ENCODE data around the gene PTPRK.
"Not testable (repeated sequence)": the region's sequence is repeated elsewhere in the genome, so short reads cannot be mapped to it uniquely, and the experiment has no call there.

Gene PTPRK

DNA sequence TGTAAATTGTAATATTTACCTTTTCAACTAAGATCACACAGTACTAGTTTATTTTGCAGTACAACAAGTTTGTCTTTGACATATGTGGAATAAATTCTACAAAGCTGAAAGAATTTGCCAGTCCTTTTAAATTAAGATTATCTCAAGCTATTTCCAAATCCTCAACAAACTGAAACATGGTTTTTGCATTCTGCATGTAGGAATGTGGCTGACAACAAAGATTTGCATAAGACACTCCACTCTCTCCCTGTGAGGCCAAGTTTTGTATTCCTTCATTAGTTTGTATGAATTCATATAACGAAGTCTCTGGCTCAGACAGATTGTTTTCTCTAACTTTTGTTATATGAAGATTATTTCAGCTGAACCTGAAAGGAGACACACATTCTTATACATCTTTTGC is 495.4 kb downstream of the PTPRK start:
- no peak overlapping the region for H3K4me3 ChIP-seq
- no peak overlapping the region for H3K27ac ChIP-seq

DNA sequence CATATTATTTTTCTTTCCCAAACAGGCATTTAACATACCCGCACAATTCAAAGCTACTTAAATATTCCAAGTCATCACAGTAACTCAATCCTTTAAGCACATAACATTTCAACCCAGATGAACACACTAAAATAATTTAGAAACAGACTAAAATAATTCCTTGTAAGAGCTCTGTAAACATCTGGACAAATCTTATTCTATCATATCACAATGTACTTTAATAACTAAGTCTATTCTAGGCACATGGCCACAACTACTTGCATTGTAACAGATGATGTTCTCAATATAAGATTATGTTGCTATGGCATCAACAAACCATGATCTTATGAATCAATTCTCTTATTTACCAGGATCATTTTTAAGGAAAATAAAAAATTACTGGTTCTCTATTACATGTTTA is 496.4 kb downstream of the PTPRK start:
- no peak overlapping the region for H3K27ac ChIP-seq
- no peak overlapping the region for H3K4me3 ChIP-seq

DNA sequence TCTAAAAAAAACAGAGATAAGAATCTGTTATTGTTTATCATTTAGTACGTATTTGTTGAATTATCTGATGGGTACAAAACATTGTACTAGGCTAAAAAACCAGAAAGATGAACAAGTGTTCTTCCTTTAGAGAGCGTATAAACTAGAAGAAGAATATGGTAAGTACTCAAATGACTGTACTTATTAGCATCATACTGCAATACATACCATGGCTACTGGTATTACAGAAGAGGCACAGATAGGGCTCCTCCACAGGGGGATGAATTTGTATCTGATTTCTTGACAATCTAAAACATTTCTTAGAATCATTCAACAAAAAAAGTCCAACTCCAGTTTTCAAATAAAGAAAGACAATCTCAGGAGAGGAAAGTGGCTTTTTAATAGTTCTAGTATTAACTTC is 501.6 kb downstream of the PTPRK start:
- Histone ChIP-seq H3K4me3 (no peak overlapping the region), H3K27ac (no peak overlapping the region)

DNA sequence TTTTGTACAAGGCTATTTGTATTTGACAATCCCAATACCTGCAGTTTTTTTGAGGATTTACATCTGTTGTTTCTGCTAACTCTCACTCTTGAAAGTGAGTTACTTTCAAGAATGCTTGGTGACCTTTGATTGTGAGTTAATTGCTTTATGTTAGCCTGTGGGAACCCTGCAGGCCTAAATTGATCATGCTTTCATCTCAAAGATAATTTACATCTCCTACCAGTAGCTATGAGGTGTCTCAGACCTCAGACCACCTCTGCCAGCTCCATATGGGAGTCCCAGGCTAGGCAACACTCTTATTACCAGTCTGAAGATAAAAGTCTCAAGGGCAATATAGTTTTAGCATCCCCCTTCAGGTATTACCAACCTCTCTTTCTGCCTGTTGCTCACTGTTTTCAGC is 503.1 kb downstream of the PTPRK start:
- no peak overlapping the region for H3K27ac ChIP-seq
- H3K4me3 ChIP-seq = no peak overlapping the region

DNA sequence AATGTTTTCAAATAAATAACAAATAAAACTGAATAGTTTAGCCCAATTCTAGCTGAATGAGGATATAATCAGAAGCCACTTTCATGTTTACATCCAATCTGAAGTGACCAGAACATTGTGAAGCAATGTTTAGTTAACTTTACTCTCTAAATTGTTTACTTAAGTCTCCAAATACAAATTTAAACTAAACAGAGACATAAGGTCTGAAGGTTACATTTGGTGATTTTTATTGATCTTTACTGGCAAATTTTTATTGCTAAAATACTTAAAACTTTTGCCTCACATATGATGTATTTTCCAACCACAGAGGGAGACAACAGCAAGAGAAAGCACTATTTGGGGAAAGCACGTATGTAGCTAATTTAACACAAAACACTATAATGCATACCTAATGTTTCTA is 512.7 kb downstream of the PTPRK start:
- Histone ChIP-seq H3K27ac (no peak overlapping the region), H3K4me3 (no peak overlapping the region)

DNA sequence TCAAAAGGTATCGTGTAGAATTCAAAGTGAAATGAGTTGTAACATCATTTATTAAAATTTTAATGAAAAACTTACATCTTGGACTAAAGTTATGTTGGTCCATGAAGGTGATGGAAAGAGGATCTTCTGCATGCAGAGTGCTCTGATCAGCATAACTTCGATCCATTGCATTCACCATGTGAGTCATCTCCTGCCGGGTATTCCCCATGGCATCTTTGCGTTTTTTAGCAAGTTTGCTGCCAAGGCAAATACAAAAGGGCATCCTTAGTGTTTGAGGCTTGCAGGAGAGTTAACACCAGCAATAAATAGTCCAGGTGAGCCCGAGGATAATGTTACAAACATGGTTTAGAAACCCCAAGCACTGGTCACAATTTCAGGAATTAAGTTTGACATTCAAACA is 515.4 kb downstream of the PTPRK start:
- no peak overlapping the region for H3K4me3 ChIP-seq
- no peak overlapping the region for H3K27ac ChIP-seq

DNA sequence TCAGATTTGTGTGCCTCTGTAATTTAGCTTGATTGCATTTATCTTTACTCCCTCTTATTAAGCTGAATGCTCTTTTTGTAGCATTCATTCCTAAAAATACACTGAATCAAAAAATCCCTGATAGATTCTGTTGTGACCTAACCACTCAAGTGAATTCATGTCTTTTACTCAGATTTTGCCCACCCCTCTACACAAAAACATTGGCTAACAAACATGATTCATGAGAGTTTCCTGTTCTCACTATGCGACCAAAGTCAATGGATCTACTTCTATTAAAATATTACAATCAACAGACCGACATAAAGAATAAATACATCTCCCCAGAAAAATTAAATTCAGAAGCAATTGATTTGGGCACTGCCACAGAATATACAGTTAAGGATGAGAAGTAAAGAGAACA is 520.0 kb downstream of the PTPRK start:
- H3K27ac ChIP-seq = no peak overlapping the region
- H3K4me3 ChIP-seq = no peak overlapping the region

DNA sequence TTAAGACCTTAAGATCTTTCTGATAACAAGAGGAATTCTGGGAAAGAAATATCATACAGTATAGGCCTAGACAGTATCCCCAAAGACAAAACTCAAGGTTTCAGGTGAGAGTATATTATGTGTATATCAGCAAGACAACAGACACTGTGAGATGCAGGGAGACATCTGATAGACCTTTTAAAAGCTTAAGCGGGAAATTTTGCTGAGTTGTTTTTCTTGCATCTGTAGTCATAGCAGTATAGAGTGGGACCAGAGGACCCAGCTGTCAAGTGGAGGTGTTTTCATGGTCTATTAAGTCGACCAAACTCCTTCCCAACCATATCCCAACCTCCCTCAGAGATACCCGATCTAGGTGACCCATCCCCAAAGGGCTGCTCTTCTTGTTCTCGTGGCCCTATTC is 521.4 kb downstream of the PTPRK start:
- no peak overlapping the region for H3K4me3 ChIP-seq
- H3K27ac ChIP-seq = no peak overlapping the region

DNA sequence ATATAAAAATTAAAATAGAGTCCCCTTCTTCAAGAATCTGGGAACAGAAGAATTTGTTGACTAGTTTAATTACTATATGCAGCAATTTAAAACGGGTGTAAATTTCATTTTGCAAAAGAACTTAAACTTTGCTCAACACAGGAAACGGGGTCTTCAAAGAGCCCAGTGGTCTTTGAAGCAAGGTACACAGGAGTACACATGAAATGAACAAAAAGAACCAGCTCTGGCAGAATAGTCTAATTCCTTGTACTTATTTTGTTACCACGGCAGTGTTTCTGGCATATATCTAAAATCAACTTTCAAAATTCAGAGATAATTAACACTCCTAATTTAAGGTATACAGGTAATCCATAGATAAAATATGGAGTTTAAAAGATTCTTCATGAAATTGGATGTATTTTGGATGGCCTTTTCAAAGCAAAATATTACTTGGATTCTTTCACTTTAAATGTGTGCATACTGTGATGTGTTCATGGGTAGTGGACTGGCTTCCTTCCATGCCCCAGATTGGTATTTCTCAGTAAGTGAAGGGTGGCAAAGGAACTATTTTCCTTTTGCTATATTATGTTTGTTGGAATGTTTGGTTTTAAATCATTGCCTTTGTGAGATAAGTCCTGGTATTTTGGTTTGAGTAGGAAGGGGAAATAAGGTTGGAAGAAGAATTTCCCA is 522.8 kb downstream of the PTPRK start:
- Histone ChIP-seq H3K4me3 (no peak overlapping the region), H3K27ac (no peak overlapping the region)

DNA sequence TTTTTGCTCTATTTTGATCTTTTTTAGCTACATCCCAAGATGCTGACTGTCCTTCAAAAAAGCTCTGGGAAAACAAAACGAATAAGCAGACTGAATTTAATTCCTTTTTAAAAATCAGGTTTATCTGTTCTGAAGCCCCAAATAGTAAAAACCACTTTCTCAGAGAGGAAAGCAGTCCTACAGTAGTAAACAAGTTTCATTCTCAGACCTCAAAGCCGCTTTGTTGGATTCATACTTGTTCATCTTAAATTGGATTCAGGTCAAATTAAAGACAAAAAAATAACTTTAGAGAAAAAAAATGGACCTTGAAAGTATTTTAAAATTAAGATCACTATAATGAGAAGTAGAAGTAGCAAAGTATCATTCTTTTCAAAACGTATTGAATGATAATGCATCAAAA is 523.5 kb downstream of the PTPRK start:
- H3K4me3 ChIP-seq = no peak overlapping the region

DNA sequence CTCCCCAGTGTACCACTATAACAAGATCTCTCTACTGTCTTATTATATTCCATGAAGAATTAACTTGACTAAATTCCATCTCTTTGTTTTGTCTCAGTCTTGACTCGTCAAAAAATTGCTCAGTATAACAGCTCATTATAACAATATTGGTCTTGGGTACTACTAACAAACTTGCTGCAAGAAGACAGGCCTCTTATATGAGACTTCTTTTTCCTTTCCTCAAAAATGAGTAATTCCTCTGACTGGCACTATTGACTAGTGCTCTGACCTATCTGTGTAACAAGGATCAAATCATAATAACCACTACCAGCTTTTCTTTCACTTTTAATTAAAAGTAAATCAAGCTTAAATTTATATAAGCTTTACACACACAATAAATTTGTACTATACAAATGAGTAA is 528.3 kb downstream of the PTPRK start:
- H3K27ac ChIP-seq = no peak overlapping the region

More for the DNA sequence above, 523.5 kb downstream of the PTPRK start:
- H3K27ac ChIP-seq = no peak overlapping the region

DNA sequence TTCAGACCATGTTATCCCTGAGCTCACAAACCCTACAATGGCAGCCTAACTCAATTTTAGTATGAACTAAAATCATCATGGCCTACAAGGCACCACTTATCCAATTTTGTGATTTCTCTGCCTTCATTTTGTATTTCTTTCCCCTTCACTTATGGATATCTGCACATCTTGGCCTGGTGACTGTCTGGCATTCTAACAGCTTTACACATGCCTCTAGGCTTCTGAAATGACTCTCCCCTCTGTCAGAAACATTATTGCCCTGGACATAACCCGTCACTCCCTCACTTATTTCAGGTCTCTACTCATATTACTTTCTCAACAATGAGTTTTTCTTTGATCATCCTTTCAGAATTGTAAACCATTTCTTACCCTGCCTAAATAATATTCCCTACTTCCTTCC is 530.3 kb downstream of the PTPRK start:
- Histone ChIP-seq H3K4me3 (no peak overlapping the region), H3K27ac (no peak overlapping the region)

More for the DNA sequence above, 528.3 kb downstream of the PTPRK start:
- no peak overlapping the region for H3K4me3 ChIP-seq

DNA sequence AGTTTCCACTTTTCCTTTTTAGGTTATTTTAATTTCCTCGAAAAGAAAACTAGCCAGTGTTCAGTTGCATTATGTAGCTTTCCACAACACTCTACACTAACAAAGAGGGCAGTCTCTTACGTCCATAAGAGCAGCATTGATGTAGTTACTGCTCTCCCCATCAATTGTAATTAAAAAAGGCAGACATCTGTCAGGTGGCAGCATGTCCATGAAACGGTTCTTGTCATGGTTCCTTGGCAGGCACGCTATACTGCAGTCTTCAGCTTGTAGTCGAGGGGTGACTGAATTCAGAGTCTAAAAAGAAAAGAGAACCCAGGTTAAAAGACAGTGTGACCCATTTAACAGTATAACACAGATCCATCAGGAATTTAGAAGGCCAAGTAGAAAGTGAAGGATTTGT is 539.4 kb downstream of the PTPRK start:
- Histone ChIP-seq H3K4me3 (no peak overlapping the region), H3K27ac (no peak overlapping the region)

DNA sequence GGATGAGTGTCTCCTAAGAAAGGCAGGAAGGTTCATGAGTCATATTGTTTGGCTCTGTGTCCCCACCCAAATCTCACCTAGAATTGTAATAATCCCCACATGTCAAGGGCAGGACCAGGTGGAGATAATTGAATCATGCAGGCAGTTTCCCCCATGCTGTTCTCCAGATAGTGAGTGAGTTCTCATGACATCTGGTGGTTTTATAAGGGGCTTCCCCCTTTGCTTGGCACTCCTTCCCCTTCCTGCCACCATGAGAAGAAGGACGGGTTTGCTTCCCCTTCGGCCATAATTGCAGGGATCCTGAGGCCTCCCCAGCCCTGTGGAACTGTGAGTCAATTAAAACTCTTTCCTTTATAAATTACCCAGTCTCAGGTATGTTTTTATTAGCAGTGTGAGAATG is 542.2 kb downstream of the PTPRK start:
- not testable (repeated sequence) for H3K4me3 ChIP-seq, H3K27ac ChIP-seq

DNA sequence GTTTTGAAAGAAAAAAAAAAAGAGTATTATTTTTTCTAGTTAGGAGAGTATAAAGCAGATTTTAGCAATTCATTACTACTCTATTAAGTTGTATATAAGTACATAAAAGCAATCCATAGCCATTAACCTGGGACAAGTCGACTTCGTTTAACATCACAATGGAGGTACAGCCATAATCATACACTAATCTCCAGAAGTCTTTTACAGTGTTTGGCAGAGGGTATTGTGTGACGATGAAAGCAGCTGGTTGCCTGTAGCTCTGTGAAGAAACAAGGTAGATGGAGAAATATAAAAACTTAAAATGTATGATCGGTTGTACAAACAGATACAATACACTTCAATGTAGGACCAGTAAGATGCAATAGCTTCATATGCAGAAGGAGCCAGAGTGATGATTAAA is 543.6 kb downstream of the PTPRK start:
- no peak overlapping the region for H3K27ac ChIP-seq
- H3K4me3 ChIP-seq = no peak overlapping the region

DNA sequence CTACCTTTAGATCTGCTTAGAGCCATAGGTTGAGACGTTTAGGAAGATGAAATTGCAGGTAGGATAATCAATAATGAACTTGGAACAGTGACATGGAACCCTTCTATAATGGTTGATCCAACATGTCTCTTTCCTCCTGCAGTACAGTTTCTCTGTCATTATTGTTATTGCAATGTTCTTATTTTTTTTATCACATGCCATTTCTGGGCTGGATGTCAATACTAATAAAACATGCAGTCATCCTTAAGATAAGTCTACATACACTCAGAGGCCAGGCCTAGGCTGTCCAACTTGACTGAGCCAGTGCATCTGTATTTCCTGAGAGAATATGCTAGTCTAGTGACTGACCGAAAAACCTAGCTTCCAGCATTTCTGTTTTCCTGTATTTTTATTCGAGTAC is 544.3 kb downstream of the PTPRK start:
- H3K27ac ChIP-seq = no peak overlapping the region
- no peak overlapping the region for H3K4me3 ChIP-seq

DNA sequence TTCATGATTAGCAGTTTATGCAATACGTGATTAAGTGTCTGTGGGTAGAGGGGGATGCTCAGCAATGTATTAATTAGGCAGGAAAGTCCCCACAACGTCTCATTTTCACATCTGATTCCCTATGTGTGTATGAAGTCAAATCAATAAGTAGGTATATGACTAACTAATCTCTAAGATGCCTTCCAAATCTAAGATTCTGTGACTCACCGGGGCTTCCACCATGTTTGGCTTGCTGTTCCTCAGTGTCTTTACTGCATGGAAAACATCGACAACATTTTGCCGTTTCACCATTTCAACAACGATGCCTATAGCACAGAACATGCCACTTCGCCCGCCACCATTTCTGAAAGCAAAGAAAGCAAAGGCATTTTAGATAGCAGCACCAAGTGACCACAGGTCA is 547.6 kb downstream of the PTPRK start:
- Histone ChIP-seq H3K4me3 (no peak overlapping the region), H3K27ac (peak overlapping the region in 2 of 21 experiments; percentile 3 to 83)

DNA sequence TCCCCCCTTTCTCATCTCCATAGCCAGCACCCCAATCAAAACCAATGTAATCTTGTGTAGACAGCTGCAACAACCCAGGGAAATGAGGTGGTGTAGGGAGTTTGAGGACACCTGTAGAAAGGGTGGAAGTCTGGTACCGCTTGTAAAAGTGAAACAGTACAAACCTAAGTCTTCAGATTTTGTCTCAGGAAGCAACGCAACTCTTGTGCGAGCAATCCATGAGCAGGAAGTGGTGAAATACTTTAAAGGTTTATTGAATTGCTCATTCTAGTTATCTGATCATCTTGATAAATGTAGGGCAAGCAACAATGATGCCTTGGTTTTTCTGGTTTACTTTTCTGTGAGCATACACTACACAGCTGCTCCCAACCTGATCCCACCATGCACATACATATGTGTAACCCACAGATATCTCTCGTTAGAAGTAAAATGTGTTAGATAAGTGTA is 548.4 kb downstream of the PTPRK start:
- Histone ChIP-seq H3K4me3 (no peak overlapping the region), H3K27ac (peak overlapping the region in 8 of 21 experiments; percentile 19 to 83 (median 58))

DNA sequence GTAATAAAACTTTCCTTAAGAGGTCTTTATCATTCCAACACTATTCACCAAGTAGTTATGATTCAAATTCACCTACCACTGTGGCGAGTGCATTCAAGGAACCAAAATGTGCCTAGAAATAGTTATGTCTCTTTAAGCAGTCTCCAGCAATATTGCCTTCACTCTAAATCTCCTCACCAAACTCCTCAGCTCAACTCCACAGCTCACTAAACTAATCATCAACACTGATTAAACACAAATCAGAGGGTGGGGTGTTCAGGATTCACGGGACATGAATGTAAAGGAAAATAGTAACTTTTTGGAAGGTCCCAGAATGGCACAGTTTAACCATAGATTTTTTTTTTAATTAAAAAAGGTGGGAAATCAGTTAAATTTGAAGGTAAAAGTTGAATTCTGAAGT is 549.0 kb downstream of the PTPRK start:
- H3K4me3 ChIP-seq = no peak overlapping the region

DNA sequence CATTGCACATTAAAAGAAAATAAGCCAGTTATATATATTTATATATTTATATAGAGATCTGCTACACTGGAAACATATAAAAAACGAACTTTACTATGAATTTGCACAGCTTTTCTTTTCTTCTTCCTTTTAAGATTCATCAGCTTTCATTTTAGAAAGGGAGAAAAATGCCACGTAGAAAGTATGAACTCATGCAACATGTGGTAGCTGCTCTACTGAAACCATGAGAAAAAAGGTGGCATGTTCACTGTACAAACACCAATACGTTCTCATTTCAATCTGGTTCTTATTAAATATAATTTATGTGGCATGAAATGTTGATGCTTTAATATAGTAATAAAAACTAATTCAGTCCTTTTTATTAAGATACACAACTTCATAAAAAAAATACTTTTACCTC is 550.7 kb downstream of the PTPRK start:
- H3K27ac ChIP-seq = peak overlapping the region in 1 of 21 experiments; percentile 6
- H3K4me3 ChIP-seq = no peak overlapping the region

More for the DNA sequence above, 549.0 kb downstream of the PTPRK start:
- H3K27ac ChIP-seq = peak overlapping the region in 8 of 21 experiments; percentile 19 to 83 (median 58)

DNA sequence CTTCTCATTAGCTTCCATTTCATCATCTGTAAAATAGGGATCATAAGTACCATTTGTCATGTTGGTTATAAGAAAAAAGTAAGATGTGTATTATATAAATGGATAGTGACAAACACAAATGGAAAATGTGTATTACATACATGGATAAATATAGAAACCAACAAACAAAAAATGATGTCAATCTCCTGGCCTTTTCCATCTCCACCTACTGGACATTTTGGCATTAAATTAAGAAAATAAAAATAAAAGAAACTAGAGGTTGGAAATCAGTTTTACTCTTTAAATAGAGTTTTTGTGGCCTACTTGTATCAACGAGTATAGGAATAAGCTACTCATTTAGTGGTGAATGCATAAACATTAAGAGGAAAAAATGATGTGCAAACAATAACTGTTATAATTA is 552.0 kb downstream of the PTPRK start:
- no peak overlapping the region for H3K27ac ChIP-seq
- H3K4me3 ChIP-seq = no peak overlapping the region

DNA sequence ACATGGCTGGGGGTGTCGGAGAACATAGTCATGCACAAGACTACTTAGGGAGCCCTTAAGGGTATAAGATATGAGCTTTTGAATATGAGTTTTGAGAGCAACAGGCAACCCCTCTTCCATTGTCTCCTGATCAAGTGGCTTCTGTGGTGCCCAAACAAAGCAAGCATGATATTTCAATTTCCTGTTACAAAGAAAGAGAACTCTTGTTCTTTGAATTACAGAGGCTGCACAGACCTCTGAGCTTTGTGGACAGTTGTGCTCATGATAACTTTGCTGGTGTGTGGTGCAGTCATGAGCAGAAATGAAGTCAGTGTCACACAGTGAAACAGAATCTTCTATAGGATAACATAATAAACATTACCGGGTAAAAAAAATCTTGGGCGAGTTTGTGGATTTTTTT is 552.7 kb downstream of the PTPRK start:
- no peak overlapping the region for H3K27ac ChIP-seq
- H3K4me3 ChIP-seq = no peak overlapping the region

Measured in skin epidermis (tissue), 12 donors.